Peyer's patch (tissue), 4 donors: ENCODE data around the gene PDIK1L.

ENCODE experiments used
- POLR2A ChIP-seq, 2 donors: fragments of 450-650 bp; IDR thresholded peaks; one replicate each; pipeline ENCODE4 v1.5.1; 2017; ENCODE audit warnings: antibody characterized with exemption in 2 of 2, mild to moderate bottlenecking in 2 of 2, moderate library complexity in 2 of 2
- TF ChIP-seq, protein P1 (sequence below), 6 experiments: fragments of 450-650 bp in 4 of 6; fragments of 200-600 bp in 2 of 6; sonication (generic) in 1 of 6; IDR thresholded peaks; one replicate each; pipeline ENCODE4 v1.5.1; 2017 to 2019; ENCODE audit warnings: antibody characterized with exemption in 6 of 6, mild to moderate bottlenecking in 3 of 6, moderate library complexity in 1 of 6

DNA sequence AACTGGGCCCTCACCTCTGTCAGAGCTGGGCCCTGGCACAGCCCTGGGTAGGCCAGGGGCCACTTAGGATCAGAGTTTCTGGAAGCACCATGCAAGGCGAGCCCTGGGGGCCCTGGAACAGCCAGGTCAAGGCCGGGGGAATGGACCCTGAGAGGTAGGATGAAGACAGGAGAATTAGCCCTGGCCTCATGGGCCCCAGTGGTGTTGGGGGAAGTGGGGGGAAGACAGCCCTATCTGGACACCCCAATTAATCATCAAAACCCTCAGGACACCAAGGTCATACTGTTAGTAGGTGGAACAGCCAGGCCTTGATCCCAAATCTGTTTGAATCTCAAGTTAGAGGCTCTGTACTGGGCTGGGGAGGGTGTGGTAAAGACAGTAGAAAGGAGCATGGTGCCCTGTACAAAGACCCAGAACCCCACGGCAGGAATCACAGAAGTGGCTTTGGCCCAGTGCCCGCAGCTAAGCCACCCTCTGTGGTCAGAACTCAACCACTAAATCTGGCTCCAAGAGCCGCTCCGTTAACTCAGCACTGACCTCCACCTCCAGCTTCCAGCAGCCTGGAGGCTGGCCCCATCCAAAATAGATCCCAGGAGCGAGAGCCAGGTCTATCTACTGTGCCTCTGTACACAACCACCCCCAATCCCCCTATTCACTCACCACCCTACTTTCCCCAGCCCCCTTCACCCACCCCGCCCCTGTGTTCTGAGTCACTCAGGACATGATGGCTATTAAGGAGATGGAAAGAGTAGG, 30.2 kb upstream of the PDIK1L start:
- TF ChIP-seq, protein P1, sequence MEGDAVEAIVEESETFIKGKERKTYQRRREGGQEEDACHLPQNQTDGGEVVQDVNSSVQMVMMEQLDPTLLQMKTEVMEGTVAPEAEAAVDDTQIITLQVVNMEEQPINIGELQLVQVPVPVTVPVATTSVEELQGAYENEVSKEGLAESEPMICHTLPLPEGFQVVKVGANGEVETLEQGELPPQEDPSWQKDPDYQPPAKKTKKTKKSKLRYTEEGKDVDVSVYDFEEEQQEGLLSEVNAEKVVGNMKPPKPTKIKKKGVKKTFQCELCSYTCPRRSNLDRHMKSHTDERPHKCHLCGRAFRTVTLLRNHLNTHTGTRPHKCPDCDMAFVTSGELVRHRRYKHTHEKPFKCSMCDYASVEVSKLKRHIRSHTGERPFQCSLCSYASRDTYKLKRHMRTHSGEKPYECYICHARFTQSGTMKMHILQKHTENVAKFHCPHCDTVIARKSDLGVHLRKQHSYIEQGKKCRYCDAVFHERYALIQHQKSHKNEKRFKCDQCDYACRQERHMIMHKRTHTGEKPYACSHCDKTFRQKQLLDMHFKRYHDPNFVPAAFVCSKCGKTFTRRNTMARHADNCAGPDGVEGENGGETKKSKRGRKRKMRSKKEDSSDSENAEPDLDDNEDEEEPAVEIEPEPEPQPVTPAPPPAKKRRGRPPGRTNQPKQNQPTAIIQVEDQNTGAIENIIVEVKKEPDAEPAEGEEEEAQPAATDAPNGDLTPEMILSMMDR (IDR thresholded peaks at IDR 0.05): no peak
- TF ChIP-seq POLR2A (IDR thresholded peaks at IDR 0.05): no peak
